Prostate gland (tissue), 2 donors: ENCODE results near the gene GTF2IRD1. TPM values are rescaled to one million over a fixed set of nuclear protein-coding genes. Genes with fewer than 3 reads are reported as not detected.

Experiments used
- DNase-seq: peaks from one replicate; pipeline ENCODE4 v3.0.0-alpha.2; 2019; ENCODE audit warnings: low spot score
- H3K27ac ChIP-seq, 2 donors: fragments of 200-600 bp; sonication (generic); 2 replicates each; pipeline ENCODE4 v1.5.1; 2017 to 2019
- H3K27me3 ChIP-seq: fragments of 200-600 bp; sonication (generic); replicated peaks from 2 replicates; pipeline ENCODE4 v1.5.1; 2019; ENCODE audit not compliant: insufficient read depth
- H3K36me3 ChIP-seq, 2 donors: fragments of 200-600 bp; sonication (generic); 1 replicate in 1 of 2; 2 replicates in 1 of 2; pipeline versions ENCODE4 v1.5.1 to v1.8.1; 2017 to 2019
- H3K4me1 ChIP-seq: fragments of 200-600 bp; sonication (generic); replicated peaks from 2 replicates; pipeline ENCODE4 v1.5.1; 2019
- H3K4me3 ChIP-seq, 2 donors: fragments of 200-600 bp; sonication (generic); 2 replicates each; pipeline ENCODE4 v1.5.1; 2017 to 2019
- H3K9me3 ChIP-seq: fragments of 200-600 bp; sonication (generic); 2 replicates; pipeline ENCODE4 v1.5.1; 2017
- POLR2A ChIP-seq: fragments of 450-650 bp; IDR thresholded peaks from one replicate; pipeline ENCODE4 v1.6.1; 2016; ENCODE audit warnings: antibody characterized with exemption, mild to moderate bottlenecking
- POLR2AphosphoS5 ChIP-seq: sonication (generic); formaldehyde crosslinking; IDR thresholded peaks from one replicate; pipeline ENCODE4 v1.6.1; 2017; ENCODE audit warnings: antibody characterized with exemption
- WGBS: methylation state at CpG from one replicate; pipeline ENCODE4 v1.1.5; 2018; 5-methylcytosine and 5-hydroxymethylcytosine counted together
- intact Hi-C: fragments of 100-400 bp; cut with DNase I; formaldehyde crosslinking; loops from one replicate; pipeline ENCODE4 v1.14.2; 2022
- total RNA-seq, 2 donors: library from RNA; depleted of rRNA; stranded (reverse); fragments of >200 nt; gene quantifications; one replicate each; pipeline ENCODE4 v1.1.0, GENCODE V29; 2016
- TF ChIP-seq, protein P1 (sequence below), 4 experiments: fragments of 200-600 bp in 2 of 4; fragments of 450-650 bp in 2 of 4; sonication (generic) in 2 of 4; IDR thresholded peaks; 1 replicate in 3 of 4; 2 replicates in 1 of 4; pipeline ENCODE4 v1.5.1; 2016 to 2019; ENCODE audit warnings: antibody characterized with exemption in 4 of 4, mild to moderate bottlenecking in 2 of 4, moderate library complexity in 2 of 4

GTF2IRD1 gene, protein sequence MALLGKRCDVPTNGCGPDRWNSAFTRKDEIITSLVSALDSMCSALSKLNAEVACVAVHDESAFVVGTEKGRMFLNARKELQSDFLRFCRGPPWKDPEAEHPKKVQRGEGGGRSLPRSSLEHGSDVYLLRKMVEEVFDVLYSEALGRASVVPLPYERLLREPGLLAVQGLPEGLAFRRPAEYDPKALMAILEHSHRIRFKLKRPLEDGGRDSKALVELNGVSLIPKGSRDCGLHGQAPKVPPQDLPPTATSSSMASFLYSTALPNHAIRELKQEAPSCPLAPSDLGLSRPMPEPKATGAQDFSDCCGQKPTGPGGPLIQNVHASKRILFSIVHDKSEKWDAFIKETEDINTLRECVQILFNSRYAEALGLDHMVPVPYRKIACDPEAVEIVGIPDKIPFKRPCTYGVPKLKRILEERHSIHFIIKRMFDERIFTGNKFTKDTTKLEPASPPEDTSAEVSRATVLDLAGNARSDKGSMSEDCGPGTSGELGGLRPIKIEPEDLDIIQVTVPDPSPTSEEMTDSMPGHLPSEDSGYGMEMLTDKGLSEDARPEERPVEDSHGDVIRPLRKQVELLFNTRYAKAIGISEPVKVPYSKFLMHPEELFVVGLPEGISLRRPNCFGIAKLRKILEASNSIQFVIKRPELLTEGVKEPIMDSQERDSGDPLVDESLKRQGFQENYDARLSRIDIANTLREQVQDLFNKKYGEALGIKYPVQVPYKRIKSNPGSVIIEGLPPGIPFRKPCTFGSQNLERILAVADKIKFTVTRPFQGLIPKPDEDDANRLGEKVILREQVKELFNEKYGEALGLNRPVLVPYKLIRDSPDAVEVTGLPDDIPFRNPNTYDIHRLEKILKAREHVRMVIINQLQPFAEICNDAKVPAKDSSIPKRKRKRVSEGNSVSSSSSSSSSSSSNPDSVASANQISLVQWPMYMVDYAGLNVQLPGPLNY
- total RNA-seq = 10 to 100 TPM; 24.0 to 36.6 TPM

DNA sequence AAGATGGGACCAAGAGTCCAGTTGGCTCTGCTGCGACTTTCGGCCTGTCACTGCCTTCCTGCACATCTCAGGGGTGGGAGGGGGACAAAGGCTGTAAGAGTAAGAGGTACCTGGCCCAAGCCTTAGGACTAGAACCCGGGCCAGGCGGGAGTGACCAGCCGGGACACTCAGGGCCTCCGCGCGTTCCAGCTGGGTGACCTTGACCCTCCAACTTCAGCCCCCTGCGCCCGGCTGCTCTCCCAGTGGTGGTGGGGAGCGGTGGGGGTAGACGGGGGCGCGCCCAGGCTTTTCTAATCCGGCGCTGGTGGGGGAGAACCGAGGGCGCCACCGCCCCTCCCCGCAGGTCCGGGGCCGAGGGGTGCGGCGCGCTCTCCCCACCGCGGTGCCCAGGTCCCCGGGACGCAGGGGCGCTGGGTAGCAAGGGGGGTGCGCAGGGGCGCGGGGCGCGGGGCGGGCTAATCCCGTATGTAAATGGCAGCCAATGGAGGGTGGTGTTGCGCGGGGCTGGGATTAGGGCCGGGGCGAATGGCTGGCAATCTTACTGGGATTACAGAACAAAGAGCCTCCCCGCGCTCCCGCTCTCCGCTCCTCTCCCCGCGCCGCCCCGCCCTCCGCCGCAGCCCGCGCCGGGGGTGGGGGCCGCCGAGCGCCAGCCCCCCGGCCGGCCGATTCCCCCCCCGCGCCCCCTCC is at the start of gene GTF2IRD1:
Gene GTF2IRD1 (plus strand): TSS at position 585 of the 690 bp plus-strand sequence. CDS start 54,175 bp downstream, outside the sequence.
- no peak for TF ChIP-seq POLR2AphosphoS5
- TF ChIP-seq, protein P1, sequence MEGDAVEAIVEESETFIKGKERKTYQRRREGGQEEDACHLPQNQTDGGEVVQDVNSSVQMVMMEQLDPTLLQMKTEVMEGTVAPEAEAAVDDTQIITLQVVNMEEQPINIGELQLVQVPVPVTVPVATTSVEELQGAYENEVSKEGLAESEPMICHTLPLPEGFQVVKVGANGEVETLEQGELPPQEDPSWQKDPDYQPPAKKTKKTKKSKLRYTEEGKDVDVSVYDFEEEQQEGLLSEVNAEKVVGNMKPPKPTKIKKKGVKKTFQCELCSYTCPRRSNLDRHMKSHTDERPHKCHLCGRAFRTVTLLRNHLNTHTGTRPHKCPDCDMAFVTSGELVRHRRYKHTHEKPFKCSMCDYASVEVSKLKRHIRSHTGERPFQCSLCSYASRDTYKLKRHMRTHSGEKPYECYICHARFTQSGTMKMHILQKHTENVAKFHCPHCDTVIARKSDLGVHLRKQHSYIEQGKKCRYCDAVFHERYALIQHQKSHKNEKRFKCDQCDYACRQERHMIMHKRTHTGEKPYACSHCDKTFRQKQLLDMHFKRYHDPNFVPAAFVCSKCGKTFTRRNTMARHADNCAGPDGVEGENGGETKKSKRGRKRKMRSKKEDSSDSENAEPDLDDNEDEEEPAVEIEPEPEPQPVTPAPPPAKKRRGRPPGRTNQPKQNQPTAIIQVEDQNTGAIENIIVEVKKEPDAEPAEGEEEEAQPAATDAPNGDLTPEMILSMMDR (IDR thresholded peaks at IDR 0.05) = peak in 1 of 4 experiments; percentile 6
- TF ChIP-seq POLR2A = peak; percentile 27
- no peaks in the 10 kb centered on the region for H3K9me3 ChIP-seq
- no peaks in the 10 kb centered on the region for H3K27me3 ChIP-seq
- no peaks in the 10 kb centered on the region for H3K4me1 ChIP-seq
- H3K4me3 ChIP-seq = peak within 1 kb of the TSS; percentile 85 to 88
- peak within 1 kb of the TSS; percentile 95 for H3K27ac ChIP-seq
- 0% methylated on average over 9 of the region's 62 CpGs for WGBS
- no peaks in the 10 kb centered on the region for H3K36me3 ChIP-seq
- intact Hi-C loops = loop anchor here (1.0 kb wide), 1 partner anchor 27 kb away; no protein-coding TSS in a partner anchor
- peak; percentile 79 for DNase-seq

DNA sequence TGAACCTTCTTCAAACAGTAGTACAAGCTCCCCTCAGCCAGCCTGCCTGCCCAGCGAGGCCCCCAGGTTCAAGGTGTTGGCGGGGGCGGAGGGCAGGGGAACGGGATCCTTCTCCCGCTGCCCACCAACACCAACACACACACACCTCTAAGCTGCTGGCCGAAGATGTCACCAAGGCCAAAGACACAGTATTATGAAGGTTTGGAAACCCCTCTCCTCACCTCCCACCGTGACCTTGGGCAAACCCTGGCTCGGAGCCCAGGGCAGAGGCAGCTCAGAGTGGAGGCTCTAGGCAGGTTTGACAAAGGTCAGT is 49.4 kb upstream of the GTF2IRD1 start:
- no peak overlapping the region for H3K27ac ChIP-seq
- no peaks in the 10 kb centered on the region for H3K27me3 ChIP-seq
- no peak overlapping the region for H3K4me3 ChIP-seq
- intact Hi-C loops = loop anchor here (5.0 kb wide), 1 partner anchor 342 kb away; no protein-coding TSS in a partner anchor
- no peaks in the 10 kb centered on the region for H3K36me3 ChIP-seq
- DNase-seq = no peak
- 95% methylated on average over 6 of the region's 8 CpGs for WGBS
- H3K9me3 ChIP-seq = no peaks in the 10 kb centered on the region
- TF ChIP-seq POLR2AphosphoS5 (no peak), POLR2A (no peak)
- TF ChIP-seq, protein P1 (IDR thresholded peaks at IDR 0.05) = no peak
- no peaks in the 10 kb centered on the region for H3K4me1 ChIP-seq

DNA sequence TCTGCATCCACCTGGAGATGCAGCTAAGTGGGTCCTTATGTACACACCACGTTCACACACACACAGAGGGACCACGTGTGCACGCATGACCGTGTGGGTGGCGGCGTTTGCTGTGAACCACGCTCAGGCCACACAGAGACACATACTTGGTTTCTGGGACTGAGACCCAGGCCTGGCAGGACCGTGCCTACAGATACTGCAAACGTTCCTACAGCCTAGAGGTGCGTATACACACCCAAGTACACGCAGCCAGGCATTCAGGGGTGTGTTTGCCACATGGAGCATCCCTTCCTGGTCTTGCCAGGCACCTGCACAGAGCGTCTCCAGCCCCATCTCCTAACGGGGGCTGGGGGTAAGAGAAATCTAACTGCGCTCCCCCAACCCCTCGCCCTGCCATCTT is 49.0 kb upstream of the GTF2IRD1 start:
- Histone ChIP-seq H3K27ac (no peak overlapping the region), H3K4me3 (no peak overlapping the region), H3K27me3 (no peaks in the 10 kb centered on the region), H3K4me1 (no peaks in the 10 kb centered on the region), H3K9me3 (no peaks in the 10 kb centered on the region), H3K36me3 (no peaks in the 10 kb centered on the region)
- DNase-seq = no peak
- intact Hi-C loops = loop anchor here (5.0 kb wide), 1 partner anchor 342 kb away; no protein-coding TSS in a partner anchor
- no peak for TF ChIP-seq POLR2AphosphoS5
- TF ChIP-seq POLR2A = no peak
- TF ChIP-seq, protein P1 (IDR thresholded peaks at IDR 0.05) = no peak
- 76% methylated on average over 15 of the region's 15 CpGs for WGBS

DNA sequence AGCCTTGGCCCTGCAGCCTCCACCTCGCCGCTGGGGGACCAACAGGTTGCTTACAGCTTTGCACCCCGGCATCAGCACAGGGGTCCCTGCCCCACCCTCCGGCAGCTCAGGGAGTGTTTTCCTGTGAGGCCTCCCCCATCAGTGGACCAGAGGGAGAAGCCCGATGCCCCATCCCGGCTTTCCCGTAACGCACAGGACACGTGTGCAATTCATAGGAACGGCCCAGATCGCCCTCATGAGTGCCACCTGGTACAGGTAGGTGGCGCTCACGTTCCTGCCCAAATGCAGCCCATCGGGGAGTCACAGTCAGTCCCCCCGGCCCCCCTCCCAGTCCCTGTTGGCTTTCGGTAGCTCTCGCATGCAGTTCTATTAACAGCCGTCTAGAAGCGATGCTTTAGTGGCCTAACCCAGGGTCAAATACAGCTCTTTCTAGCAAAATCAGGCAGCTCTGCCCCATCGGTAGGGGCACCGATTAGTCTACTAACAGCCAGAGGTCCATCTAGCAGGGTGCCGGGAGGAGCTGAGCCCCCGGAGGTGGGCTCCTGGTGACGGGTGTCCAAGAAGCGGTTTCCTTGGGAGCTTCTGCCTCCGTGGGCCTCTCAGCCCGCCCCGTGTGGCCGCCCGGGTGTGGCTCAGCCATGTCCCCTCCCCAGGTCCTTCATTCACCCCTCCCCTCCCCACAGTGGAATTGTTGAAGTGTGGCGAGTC is 48.4 kb upstream of the GTF2IRD1 start:
- Histone ChIP-seq H3K9me3 (no peaks in the 10 kb centered on the region), H3K27ac (no peak overlapping the region), H3K27me3 (no peaks in the 10 kb centered on the region), H3K36me3 (no peaks in the 10 kb centered on the region), H3K4me3 (no peak overlapping the region), H3K4me1 (no peaks in the 10 kb centered on the region)
- TF ChIP-seq, protein P1 (IDR thresholded peaks at IDR 0.05) = no peak
- no peak for TF ChIP-seq POLR2A
- no peak for TF ChIP-seq POLR2AphosphoS5
- DNase-seq = no peak
- intact Hi-C loops = no loop called here
- whole genome bisulfite sequencing = 67% methylated on average over 31 of the region's 31 CpGs
